ENCODE data around the gene IGFLR1. TPM values are rescaled to one million over a fixed set of nuclear protein-coding genes. Genes with fewer than 3 reads are reported as not detected.

Gene IGFLR1
- total RNA-seq, 5 donors from 2014 or later (not counting 1 experiment from before 2014, with no cell fraction given) = 54.7 to 123 (median 98.1) TPM

GRCh38 chr19:35788205-35788960, 46.1 kb upstream of the IGFLR1 start:
- Histone ChIP-seq H3K4me1 (ENCODE audit: control insufficient read depth in 1 of 2, extremely low read depth in 1 of 2, insufficient read depth in 2 of 2, low read length in 2 of 2) (no peaks in the 10 kb centered on the region), H3K36me3 (ENCODE audit: control insufficient read depth in 2 of 2, extremely low read depth in 1 of 2, insufficient read depth in 1 of 2, low read length in 1 of 2) (peaks cover 0 to 11% of the 10 kb centered on the region in 2 donors), H3K9me3 (no peaks in the 10 kb centered on the region), H3K27ac (ENCODE audit: low read length) (no peak overlapping the region), H3K27me3 (replicated peaks in 1 of 2; ENCODE audit: control insufficient read depth in 2 of 2, extremely low read depth in 1 of 2, insufficient read depth in 2 of 2, low read length in 1 of 2) (peaks cover 0 to 26% of the 10 kb centered on the region in 2 experiments), H3K4me3 (ENCODE audit: control insufficient read depth in 1 of 2, extremely low read depth in 1 of 2, low read length in 1 of 2) (no peak overlapping the region)
- Mint-ChIP-seq H3K27me3 (peaks cover 0 to 4% of the 10 kb centered on the region in 2 donors), H3K36me3 (peaks cover 3% of the 10 kb centered on the region), H3K27ac (no peak overlapping the region), H3K4me1 (no peaks in the 10 kb centered on the region), H3K4me3 (no peak overlapping the region), H3K9me3 (no peaks in the 10 kb centered on the region)
- no peak for ATAC-seq (replicated peaks in 1 of 4)
- 83% methylated on average over 2 of the region's 12 CpGs for whole genome bisulfite sequencing (ENCODE audit: insufficient coverage)
- DNase-seq = no peak
- CTCF ChIA-PET = interaction anchor here in 1 of 2 donors (0.6 kb wide), 1 partner anchor 113 kb away, joined by 3 read pairs; no protein-coding TSS in a partner anchor
- POLR2A ChIA-PET = no interaction called here

DNA sequence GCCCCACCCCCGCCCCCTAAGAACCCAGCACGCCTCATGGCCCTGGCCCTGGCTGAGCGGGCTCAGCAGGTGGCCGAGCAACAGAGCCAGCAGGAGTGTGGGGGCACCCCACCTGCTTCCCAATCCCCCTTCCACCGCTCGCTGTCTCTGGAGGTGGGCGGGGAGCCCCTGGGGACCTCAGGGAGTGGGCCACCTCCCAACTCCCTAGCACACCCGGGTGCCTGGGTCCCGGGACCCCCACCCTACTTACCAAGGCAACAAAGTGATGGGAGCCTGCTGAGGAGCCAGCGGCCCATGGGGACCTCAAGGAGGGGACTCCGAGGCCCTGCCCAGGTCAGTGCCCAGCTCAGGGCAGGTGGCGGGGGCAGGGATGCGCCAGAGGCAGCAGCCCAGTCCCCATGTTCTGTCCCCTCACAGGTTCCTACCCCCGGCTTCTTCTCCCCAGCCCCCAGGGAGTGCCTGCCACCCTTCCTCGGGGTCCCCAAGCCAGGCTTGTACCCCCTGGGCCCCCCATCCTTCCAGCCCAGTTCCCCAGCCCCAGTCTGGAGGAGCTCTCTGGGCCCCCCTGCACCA, 45.1 kb upstream of the IGFLR1 start:
- CTCF ChIA-PET = no interaction called here
- Histone ChIP-seq H3K36me3 (ENCODE audit: control insufficient read depth in 2 of 2, extremely low read depth in 1 of 2, insufficient read depth in 1 of 2, low read length in 1 of 2) (peaks cover 0 to 11% of the 10 kb centered on the region in 2 donors), H3K27ac (ENCODE audit: low read length) (no peak overlapping the region), H3K4me3 (ENCODE audit: control insufficient read depth in 1 of 2, extremely low read depth in 1 of 2, low read length in 1 of 2) (no peak overlapping the region), H3K9me3 (no peaks in the 10 kb centered on the region), H3K27me3 (replicated peaks in 1 of 2; ENCODE audit: control insufficient read depth in 2 of 2, extremely low read depth in 1 of 2, insufficient read depth in 2 of 2, low read length in 1 of 2) (peaks cover 0 to 17% of the 10 kb centered on the region in 2 experiments), H3K4me1 (ENCODE audit: control insufficient read depth in 1 of 2, extremely low read depth in 1 of 2, insufficient read depth in 2 of 2, low read length in 2 of 2) (no peaks in the 10 kb centered on the region)
- H3K27ac Mint-ChIP-seq = no peak overlapping the region
- POLR2A ChIA-PET = no interaction called here
- no peak overlapping the region for H3K4me3 Mint-ChIP-seq
- H3K36me3 Mint-ChIP-seq = peaks cover 3% of the 10 kb centered on the region
- DNase-seq = no peak
- no peaks in the 10 kb centered on the region for H3K4me1 Mint-ChIP-seq
- H3K27me3 Mint-ChIP-seq = no peaks in the 10 kb centered on the region
- 93% methylated on average over 11 of the region's 15 CpGs for WGBS (ENCODE audit: insufficient coverage)
- no peaks in the 10 kb centered on the region for H3K9me3 Mint-ChIP-seq
- ATAC-seq (replicated peaks in 1 of 4) = no peak

- ATAC-seq (replicated peaks in 1 of 4) = no peak
- H3K9me3 Mint-ChIP-seq = no peaks in the 10 kb centered on the region
- peaks cover 4% of the 10 kb centered on the region for H3K36me3 Mint-ChIP-seq
- ChIA-PET CTCF (interaction anchor here in 1 of 2 donors (0.5 kb wide), 1 partner anchor 269 kb away, joined by 3 read pairs; no protein-coding TSS in a partner anchor), POLR2A (no interaction called here)
- DNase-seq = no peak
- Histone ChIP-seq H3K4me3 (ENCODE audit: control insufficient read depth in 1 of 2, extremely low read depth in 1 of 2, low read length in 1 of 2) (no peak overlapping the region), H3K4me1 (ENCODE audit: control insufficient read depth in 1 of 2, extremely low read depth in 1 of 2, insufficient read depth in 2 of 2, low read length in 2 of 2) (no peaks in the 10 kb centered on the region), H3K27me3 (replicated peaks in 1 of 2; ENCODE audit: control insufficient read depth in 2 of 2, extremely low read depth in 1 of 2, insufficient read depth in 2 of 2, low read length in 1 of 2) (peaks cover 0 to 9% of the 10 kb centered on the region in 2 experiments), H3K36me3 (ENCODE audit: control insufficient read depth in 2 of 2, extremely low read depth in 1 of 2, insufficient read depth in 1 of 2, low read length in 1 of 2) (peaks cover 0 to 11% of the 10 kb centered on the region in 2 donors), H3K27ac (ENCODE audit: low read length) (no peak overlapping the region), H3K9me3 (no peaks in the 10 kb centered on the region)
- H3K4me3 Mint-ChIP-seq = no peak overlapping the region
- no peak overlapping the region for H3K27ac Mint-ChIP-seq
- no peaks in the 10 kb centered on the region for H3K4me1 Mint-ChIP-seq
- H3K27me3 Mint-ChIP-seq = no peaks in the 10 kb centered on the region
- WGBS (ENCODE audit: insufficient coverage) = 96% methylated on average over 29 of the region's 31 CpGs
Measured at GRCh38 chr19:35786299-35787160, 44.3 kb upstream of the IGFLR1 start.

- no peak for DNase-seq
- no peaks in the 10 kb centered on the region for H3K27me3 Mint-ChIP-seq
- no peak overlapping the region for H3K4me3 Mint-ChIP-seq
- Histone ChIP-seq H3K27ac (ENCODE audit: low read length) (no peak overlapping the region), H3K36me3 (ENCODE audit: control insufficient read depth in 2 of 2, extremely low read depth in 1 of 2, insufficient read depth in 1 of 2, low read length in 1 of 2) (peaks cover 0 to 11% of the 10 kb centered on the region in 2 donors), H3K4me1 (ENCODE audit: control insufficient read depth in 1 of 2, extremely low read depth in 1 of 2, insufficient read depth in 2 of 2, low read length in 2 of 2) (no peaks in the 10 kb centered on the region), H3K4me3 (ENCODE audit: control insufficient read depth in 1 of 2, extremely low read depth in 1 of 2, low read length in 1 of 2) (no peak overlapping the region), H3K9me3 (no peaks in the 10 kb centered on the region), H3K27me3 (replicated peaks in 1 of 2; ENCODE audit: control insufficient read depth in 2 of 2, extremely low read depth in 1 of 2, insufficient read depth in 2 of 2, low read length in 1 of 2) (peaks cover 0 to 3% of the 10 kb centered on the region in 2 experiments)
- 98% methylated on average over 9 of the region's 10 CpGs for WGBS (ENCODE audit: insufficient coverage)
- no peak overlapping the region for H3K27ac Mint-ChIP-seq
- ATAC-seq (replicated peaks in 1 of 4) = no peak
- ChIA-PET CTCF (no interaction called here), POLR2A (no interaction called here)
- no peaks in the 10 kb centered on the region for H3K4me1 Mint-ChIP-seq
- H3K9me3 Mint-ChIP-seq = no peaks in the 10 kb centered on the region
- H3K36me3 Mint-ChIP-seq = peaks cover 9% of the 10 kb centered on the region
Measured at GRCh38 chr19:35785339-35785627, 43.0 kb upstream of the IGFLR1 start.

- Mint-ChIP-seq H3K36me3 (peaks cover 9% of the 10 kb centered on the region), H3K4me3 (no peak overlapping the region), H3K4me1 (no peaks in the 10 kb centered on the region), H3K9me3 (no peaks in the 10 kb centered on the region), H3K27me3 (no peaks in the 10 kb centered on the region), H3K27ac (no peak overlapping the region)
- Histone ChIP-seq H3K4me3 (ENCODE audit: control insufficient read depth in 1 of 2, extremely low read depth in 1 of 2, low read length in 1 of 2) (no peak overlapping the region), H3K27me3 (replicated peaks in 1 of 2; ENCODE audit: control insufficient read depth in 2 of 2, extremely low read depth in 1 of 2, insufficient read depth in 2 of 2, low read length in 1 of 2) (no peaks in the 10 kb centered on the region), H3K4me1 (ENCODE audit: control insufficient read depth in 1 of 2, extremely low read depth in 1 of 2, insufficient read depth in 2 of 2, low read length in 2 of 2) (no peaks in the 10 kb centered on the region), H3K27ac (ENCODE audit: low read length) (no peak overlapping the region), H3K9me3 (no peaks in the 10 kb centered on the region), H3K36me3 (ENCODE audit: control insufficient read depth in 2 of 2, extremely low read depth in 1 of 2, insufficient read depth in 1 of 2, low read length in 1 of 2) (peaks cover 0 to 14% of the 10 kb centered on the region in 2 donors)
- POLR2A ChIA-PET = no interaction called here
- WGBS (ENCODE audit: insufficient coverage) = 93% methylated on average over 26 of the region's 45 CpGs
- CTCF ChIA-PET = interaction anchor here in 1 of 2 donors (0.6 kb wide), 1 partner anchor 141 kb away, joined by 3 read pairs; no protein-coding TSS in a partner anchor
- DNase-seq (no peak), ATAC-seq (replicated peaks in 1 of 4) (no peak)
Measured at GRCh38 chr19:35784503-35785338, 42.5 kb upstream of the IGFLR1 start.

Data from T-cell (primary cell).